Peyer's patch (tissue), 4 donors: Measurements from ENCODE around the gene WDR91. TPM values are rescaled to one million over a fixed set of nuclear protein-coding genes. Genes with fewer than 3 reads are reported as not detected.
A peak's percentile ranks its signal among the peaks of the same experiment; 100 is the strongest.

Experiments
- DNase-seq, 3 donors: peaks; one replicate each; pipeline ENCODE4 v3.0.0-alpha.2; 2017 to 2019
- H3K27ac ChIP-seq, 4 donors: fragments of 200-600 bp; sonication (generic); one replicate each; pipeline ENCODE4 v1.5.1; 2016 to 2019
- H3K27me3 ChIP-seq, 2 donors: fragments of 200-600 bp; sonication (generic); one replicate each; pipeline ENCODE4 v1.5.1; 2019
- H3K36me3 ChIP-seq, 3 donors: fragments of 200-600 bp; sonication (generic); one replicate each; pipeline ENCODE4 v1.5.1; 2016 to 2019
- H3K4me1 ChIP-seq, 4 donors: fragments of 200-600 bp; sonication (generic); one replicate each; pipeline ENCODE4 v1.5.1; 2016 to 2019
- H3K4me3 ChIP-seq, 4 donors: fragments of 200-600 bp; sonication (generic); 1 replicate in 3 of 4; 2 replicates in 1 of 4; pipeline ENCODE4 v1.5.1; 2016 to 2019; ENCODE audit warnings: mild to moderate bottlenecking in 1 of 4
- H3K9me3 ChIP-seq, 4 donors: fragments of 200-600 bp; sonication (generic); one replicate each; pipeline ENCODE4 v1.5.1; 2016 to 2019; ENCODE audit warnings: mild to moderate bottlenecking in 1 of 4
- CTCF ChIP-seq, 6 experiments: fragments of 450-650 bp in 4 of 6; fragments of 200-600 bp in 2 of 6; sonication (generic) in 1 of 6; IDR thresholded peaks; one replicate each; pipeline ENCODE4 v1.5.1; 2017 to 2019; ENCODE audit warnings: antibody characterized with exemption in 6 of 6, mild to moderate bottlenecking in 3 of 6, moderate library complexity in 1 of 6
- POLR2A ChIP-seq, 2 donors: fragments of 450-650 bp; IDR thresholded peaks; one replicate each; pipeline ENCODE4 v1.5.1; 2017; ENCODE audit warnings: antibody characterized with exemption in 2 of 2, mild to moderate bottlenecking in 2 of 2, moderate library complexity in 2 of 2
- total RNA-seq, 4 donors: library from RNA; depleted of rRNA; stranded (reverse); fragments of >200 nt; gene quantifications; one replicate each; pipeline ENCODE4 v1.1.0, GENCODE V29; 2016

WDR91 gene
- total RNA-seq, 4 donors from 2014 or later: 6.7 to 44.6 (median 22.2) TPM

- Histone ChIP-seq H3K4me3 (no peak overlapping the region), H3K9me3 (no peaks in the 10 kb centered on the region), H3K4me1 (peaks cover 3 to 18% (median 10%) of the 10 kb centered on the region in 4 donors), H3K27me3 (no peaks in the 10 kb centered on the region), H3K36me3 (peaks cover 0 to 15% (median 0%) of the 10 kb centered on the region in 3 donors), H3K27ac (peak overlapping the region in 3 of 4 donors; percentile 53 to 65 (median 55))
- TF ChIP-seq CTCF (IDR thresholded peaks at IDR 0.05) (no peak), POLR2A (IDR thresholded peaks at IDR 0.05) (no peak)
- no peak for DNase-seq
Observed at GRCh38 chr7:135160098-135160857, 51.0 kb downstream of the WDR91 start.

GRCh38 chr7:135159359-135160085, 51.8 kb downstream of the WDR91 start:
- TF ChIP-seq CTCF (IDR thresholded peaks at IDR 0.05): no peak
- TF ChIP-seq POLR2A (IDR thresholded peaks at IDR 0.05): no peak
- Histone ChIP-seq H3K36me3 (peaks cover 0 to 8% (median 0%) of the 10 kb centered on the region in 3 donors), H3K4me1 (peaks cover 3 to 18% (median 10%) of the 10 kb centered on the region in 4 donors), H3K9me3 (no peaks in the 10 kb centered on the region), H3K27ac (peak overlapping the region in 3 of 4 donors; percentile 53 to 65 (median 55)), H3K4me3 (no peak overlapping the region), H3K27me3 (no peaks in the 10 kb centered on the region)
- no peak for DNase-seq

GRCh38 chr7:135158874-135159273, 52.5 kb downstream of the WDR91 start:
- Histone ChIP-seq H3K27ac (peak overlapping the region in 1 of 4 donors; percentile 36), H3K9me3 (no peaks in the 10 kb centered on the region), H3K27me3 (no peaks in the 10 kb centered on the region), H3K36me3 (peaks cover 0 to 1% (median 0%) of the 10 kb centered on the region in 3 donors), H3K4me3 (no peak overlapping the region), H3K4me1 (peaks cover 3 to 18% (median 10%) of the 10 kb centered on the region in 4 donors)
- DNase-seq: no peak
- no peak for TF ChIP-seq POLR2A (IDR thresholded peaks at IDR 0.05)
- TF ChIP-seq CTCF (IDR thresholded peaks at IDR 0.05): no peak

- Histone ChIP-seq H3K27me3 (no peaks in the 10 kb centered on the region), H3K36me3 (no peaks in the 10 kb centered on the region), H3K9me3 (no peaks in the 10 kb centered on the region), H3K4me3 (no peak overlapping the region), H3K4me1 (peaks cover 3 to 18% (median 10%) of the 10 kb centered on the region in 4 donors), H3K27ac (peak overlapping the region in 1 of 4 donors; percentile 36)
- no peak for DNase-seq
- TF ChIP-seq POLR2A (IDR thresholded peaks at IDR 0.05) (no peak), CTCF (IDR thresholded peaks at IDR 0.05) (no peak)
Observed at GRCh38 chr7:135158141-135158655, 53.1 kb downstream of the WDR91 start.

- no peaks in the 10 kb centered on the region for H3K27me3 ChIP-seq
- H3K27ac ChIP-seq: no peak overlapping the region
- H3K4me3 ChIP-seq: no peak overlapping the region
- H3K36me3 ChIP-seq: peaks cover 0 to 5% (median 0%) of the 10 kb centered on the region in 3 donors
- TF ChIP-seq CTCF (IDR thresholded peaks at IDR 0.05): no peak
- TF ChIP-seq POLR2A (IDR thresholded peaks at IDR 0.05): no peak
- H3K4me1 ChIP-seq: peaks cover 3 to 18% (median 10%) of the 10 kb centered on the region in 4 donors
- DNase-seq: no peak
- H3K9me3 ChIP-seq: no peaks in the 10 kb centered on the region
Observed at GRCh38 chr7:135156290-135156689, 55.0 kb downstream of the WDR91 start.
